PFSK-1 (cell line): ENCODE results near the gene TMEM270.

Experiments used
- FOXP2 ChIP-seq: optimal IDR thresholded peaks from 2 replicates; pipeline ENCODE3; 2011; ENCODE audit warnings: borderline replicate concordance, control low read depth, inconsistent platforms; ENCODE audit not compliant: insufficient read depth; ENCODE audit errors: extremely low read length, extremely low read depth
- POLR2AphosphoS5 ChIP-seq: IDR thresholded peaks from 2 replicates; pipeline ENCODE4 v1.6.1; 2012; ENCODE audit warnings: low read depth, mild to moderate bottlenecking, control low read depth, low read length, moderate library complexity
- REST ChIP-seq, 2 experiments: IDR thresholded peaks; 2 replicates each; pipeline versions ENCODE4 v1.6.1 to v1.8.0; 2011 to 2012; ENCODE audit warnings: low read depth in 2 of 2, low read length in 2 of 2, control low read depth in 1 of 2, inconsistent platforms in 1 of 2, mild to moderate bottlenecking in 1 of 2, moderate library complexity in 1 of 2; ENCODE audit not compliant: insufficient read depth in 1 of 2
- SIN3A ChIP-seq: IDR thresholded peaks from 2 replicates; pipeline ENCODE4 v1.6.1; 2012; ENCODE audit warnings: mild to moderate bottlenecking, low read length, moderate library complexity, borderline replicate concordance; ENCODE audit not compliant: insufficient read depth
- TAF1 ChIP-seq: IDR thresholded peaks from 2 replicates; pipeline ENCODE4 v1.6.1; 2012; ENCODE audit warnings: low read length, control low read depth, borderline replicate concordance; ENCODE audit not compliant: insufficient read depth

TMEM270 gene

GRCh38 chr7:73829921-73830680, 30.9 kb upstream of the TMEM270 start:
- TF ChIP-seq POLR2AphosphoS5 (no peak), REST (IDR thresholded peaks at IDR 0.05; ENCODE audit: insufficient read depth in 1 of 2, low read depth in 2 of 2, low read length in 2 of 2) (no peak), FOXP2 (no peak), SIN3A (no peak), TAF1 (no peak)

- TF ChIP-seq POLR2AphosphoS5 (no peak), TAF1 (no peak), SIN3A (no peak), REST (IDR thresholded peaks at IDR 0.05; ENCODE audit: insufficient read depth in 1 of 2, low read depth in 2 of 2, low read length in 2 of 2) (no peak), FOXP2 (no peak)
Measured at GRCh38 chr7:73830681-73831583, 30.0 kb upstream of the TMEM270 start, which contains the start of gene CLDN4. TSS of gene CLDN4 (plus strand) at chr7:73830996. CDS start at chr7:73831202, 206 bp downstream.

GRCh38 chr7:73831584-73831833, 29.4 kb upstream of the TMEM270 start:
- TF ChIP-seq POLR2AphosphoS5 = no peak
- no peak for TF ChIP-seq SIN3A

- TF ChIP-seq SIN3A (no peak), FOXP2 (no peak), POLR2AphosphoS5 (no peak), REST (IDR thresholded peaks at IDR 0.05; ENCODE audit: insufficient read depth in 1 of 2, low read depth in 2 of 2, low read length in 2 of 2) (no peak), TAF1 (no peak)
Measured at GRCh38 chr7:73831834-73832651, 28.9 kb upstream of the TMEM270 start.

GRCh38 chr7:73832806-73833205, 28.2 kb upstream of the TMEM270 start:
- TF ChIP-seq REST (IDR thresholded peaks at IDR 0.05; ENCODE audit: insufficient read depth in 1 of 2, low read depth in 2 of 2, low read length in 2 of 2) (no peak), TAF1 (no peak), POLR2AphosphoS5 (no peak), SIN3A (no peak)
